ENCODE data around the gene PYGB.
"Not testable (repeated sequence)": the region's sequence is repeated elsewhere in the genome, so short reads cannot be mapped to it uniquely, and the experiment has no call there.

Gene PYGB

GRCh38 chr20:25323496-25324246 is 75.8 kb downstream of the PYGB start:
- in situ Hi-C loops (cut with MboI; ENCODE audit: low sequenced_read_pairs): no loop called here

GRCh38 chr20:25324412-25324811 is 76.5 kb downstream of the PYGB start:
- in situ Hi-C loops (cut with MboI; ENCODE audit: low sequenced_read_pairs): no loop called here

GRCh38 chr20:25325073-25325472 is 77.2 kb downstream of the PYGB start:
- in situ Hi-C loops (cut with MboI; ENCODE audit: low sequenced_read_pairs): no loop called here

GRCh38 chr20:25325997-25326396 is 78.1 kb downstream of the PYGB start:
- in situ Hi-C loops (cut with MboI; ENCODE audit: low sequenced_read_pairs): no loop called here

- in situ Hi-C loops (cut with MboI; ENCODE audit: low sequenced_read_pairs): no loop called here
Measured at GRCh38 chr20:25327521-25328235, 79.8 kb downstream of the PYGB start.

- in situ Hi-C loops (cut with MboI; ENCODE audit: low sequenced_read_pairs): no loop called here
Measured at GRCh38 chr20:25328954-25329498, 81.1 kb downstream of the PYGB start.

- in situ Hi-C loops (cut with MboI; ENCODE audit: low sequenced_read_pairs): not testable (repeated sequence)
Measured at GRCh38 chr20:25334972-25335371, 87.1 kb downstream of the PYGB start.

GRCh38 chr20:25336561-25337422 is 88.9 kb downstream of the PYGB start:
- in situ Hi-C loops (cut with MboI; ENCODE audit: low sequenced_read_pairs): no loop called here

GRCh38 chr20:25338112-25339023 is 90.5 kb downstream of the PYGB start:
- in situ Hi-C loops (cut with MboI; ENCODE audit: low sequenced_read_pairs): no loop called here

GRCh38 chr20:25339608-25340007 is 91.7 kb downstream of the PYGB start:
- in situ Hi-C loops (cut with MboI; ENCODE audit: low sequenced_read_pairs): no loop called here

- in situ Hi-C loops (cut with MboI; ENCODE audit: low sequenced_read_pairs): no loop called here
Measured at GRCh38 chr20:25340380-25340779, 92.5 kb downstream of the PYGB start.

GRCh38 chr20:25341716-25342680 is 94.1 kb downstream of the PYGB start:
- in situ Hi-C loops (cut with MboI; ENCODE audit: low sequenced_read_pairs): no loop called here

GRCh38 chr20:25344634-25345033 is 96.7 kb downstream of the PYGB start:
- in situ Hi-C loops (cut with MboI; ENCODE audit: low sequenced_read_pairs): no loop called here

GRCh38 chr20:25345721-25346120 is 97.8 kb downstream of the PYGB start:
- in situ Hi-C loops (cut with MboI; ENCODE audit: low sequenced_read_pairs): no loop called here

GRCh38 chr20:25346349-25346748 is 98.5 kb downstream of the PYGB start:
- in situ Hi-C loops (cut with MboI; ENCODE audit: low sequenced_read_pairs): no loop called here
